ENCODE results near the gene CASKIN2.

- TF ChIP-seq CTCF (conservative IDR thresholded peaks at IDR 0.05; ENCODE audit: low read depth, low read length) (no peak), USF2 (IDR thresholded peaks at IDR 0.05; ENCODE audit: low read depth, low read length) (no peak), POLR2A (IDR thresholded peaks at IDR 0.05; ENCODE audit: low read depth, low read length) (no peak), MAFK (IDR thresholded peaks at IDR 0.05; ENCODE audit: low read depth, low read length) (no peak), MAZ (IDR thresholded peaks at IDR 0.05; ENCODE audit: borderline replicate concordance, low read depth, low read length) (no peak)
These were observed 6.8 kb upstream of the CASKIN2 start for GRCh38 chr17:75521951-75522727.

Measured in IMR-90 (cell line).